ENCODE measurements around the gene PFKFB3.

DNA sequence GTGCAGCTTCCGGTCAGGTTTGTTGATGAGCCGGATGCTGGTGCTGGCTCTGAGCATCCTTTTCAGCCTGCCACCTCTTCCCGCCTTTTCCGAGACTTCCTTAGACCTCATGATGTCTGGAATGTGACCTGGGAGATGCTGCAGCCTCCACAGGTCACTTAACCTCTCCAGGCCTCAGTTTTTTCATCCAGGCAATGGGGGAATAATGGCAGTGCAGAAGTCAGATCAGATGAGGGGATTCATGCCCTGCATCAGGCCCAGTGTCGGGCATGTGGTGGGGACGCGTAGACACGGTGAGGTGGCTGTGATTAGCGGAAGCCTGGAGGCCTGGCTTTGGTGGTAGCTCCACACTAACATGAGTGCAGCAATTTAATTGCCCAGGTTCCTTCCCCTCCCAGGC, 24.6 kb downstream of the PFKFB3 start:
- no peak for TF ChIP-seq CTCF (IDR thresholded peaks at IDR 0.05; ENCODE audit: low read length)
- no peak for TF ChIP-seq EZH2 (optimal IDR thresholded peaks at IDR 0.05; ENCODE audit: low read depth, low read length)
- TF ChIP-seq EZH2phosphoT487 (IDR thresholded peaks at IDR 0.05; ENCODE audit: low read length): no peak
